ENCODE measurements around the gene VPS16. TPM values are rescaled to one million over a fixed set of nuclear protein-coding genes. Genes with fewer than 3 reads are reported as not detected.

The VPS16 gene
- total and polyA plus RNA-seq, 8 donors = 5.8 to 53.0 (median 23.3) TPM

- Histone ChIP-seq H3K4me3 (no peak overlapping the region), H3K36me3 (peaks cover 0 to 12% (median 9%) of the 10 kb centered on the region in 4 donors), H3K9me3 (no peaks in the 10 kb centered on the region), H3K27ac (no peak overlapping the region), H3K27me3 (peaks cover 0 to 11% (median 0%) of the 10 kb centered on the region in 3 donors), H3K4me1 (peaks cover 15 to 57% (median 49%) of the 10 kb centered on the region in 4 donors)
- intact Hi-C loops (cut with DNase I; ENCODE audit: low total_unique reads) = no loop called here
- WGBS, 5 donors = 21 to 41% (median 31%) methylated on average over 2 of the region's 2 CpGs
- DNase-seq = peak in 1 of 2 donors; percentile 42
- TF ChIP-seq POLR2AphosphoS5 (IDR thresholded peaks at IDR 0.05) (no peak), EP300 (IDR thresholded peaks at IDR 0.05) (no peak), POLR2A (IDR thresholded peaks at IDR 0.05) (no peak), CTCF (IDR thresholded peaks at IDR 0.05) (no peak)
These were observed 30.5 kb downstream of the VPS16 start for GRCh38 chr20:2871111-2871465.

GRCh38 chr20:2871661-2872458 lies 31.3 kb downstream of the VPS16 start:
- Histone ChIP-seq H3K4me1 (peaks cover 15 to 63% (median 52%) of the 10 kb centered on the region in 4 donors), H3K27me3 (peaks cover 0 to 11% (median 0%) of the 10 kb centered on the region in 3 donors), H3K9me3 (no peaks in the 10 kb centered on the region), H3K27ac (peak overlapping the region in 2 of 5 donors; percentile 18 to 91), H3K4me3 (peak overlapping the region; percentile 84 to 99 (median 96)), H3K36me3 (peaks cover 0 to 4% (median 2%) of the 10 kb centered on the region in 4 donors)
- 15 to 41% (median 18%) methylated on average over 16 to 34 of the region's 34 CpGs for WGBS, 5 donors
- DNase-seq = peak in 1 of 2 donors; percentile 30
- intact Hi-C loops (cut with DNase I; ENCODE audit: low total_unique reads) = no loop called here
- TF ChIP-seq POLR2AphosphoS5 (IDR thresholded peaks at IDR 0.05) (no peak), CTCF (IDR thresholded peaks at IDR 0.05) (no peak), POLR2A (IDR thresholded peaks at IDR 0.05) (no peak), EP300 (IDR thresholded peaks at IDR 0.05) (no peak)

DNA sequence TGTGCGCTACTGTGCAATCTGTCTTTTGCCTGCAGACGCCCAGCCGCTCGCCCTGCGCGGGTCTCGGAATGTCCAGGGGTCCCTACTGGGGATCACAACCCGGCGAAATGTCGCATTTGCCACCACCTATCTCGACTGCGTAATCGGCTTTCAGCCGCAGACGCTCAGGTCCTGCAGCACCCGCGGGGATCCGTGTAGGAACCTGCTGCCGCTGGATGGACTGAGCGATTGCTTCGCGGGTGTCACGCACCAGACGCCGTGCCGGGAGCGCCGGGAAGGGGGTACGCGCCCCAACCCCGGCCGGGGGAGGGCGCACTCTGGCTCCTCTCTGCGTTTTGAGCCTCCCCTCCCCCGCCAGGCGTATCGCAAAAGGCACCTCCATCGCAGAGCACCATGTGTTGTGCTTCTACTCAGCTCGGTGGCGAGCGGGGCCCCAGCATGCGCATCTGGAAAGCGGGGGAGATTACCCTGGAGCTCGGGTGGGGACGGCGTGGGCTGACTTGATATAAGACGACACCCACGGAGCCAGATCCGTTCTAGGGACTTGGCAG lies 32.0 kb downstream of the VPS16 start:
- intact Hi-C loops (cut with DNase I; ENCODE audit: low total_unique reads) = no loop called here
- TF ChIP-seq POLR2A (IDR thresholded peaks at IDR 0.05) (no peak), EP300 (IDR thresholded peaks at IDR 0.05) (no peak), CTCF (IDR thresholded peaks at IDR 0.05) (no peak), POLR2AphosphoS5 (IDR thresholded peaks at IDR 0.05) (no peak)
- peaks cover 0 to 11% (median 0%) of the 10 kb centered on the region in 3 donors for H3K27me3 ChIP-seq
- H3K27ac ChIP-seq = peak overlapping the region in 4 of 5 donors; percentile 79 to 94 (median 86)
- 0 to 1% (median 1%) methylated on average over 11 to 49 of the region's 49 CpGs for WGBS, 5 donors
- H3K36me3 ChIP-seq = no peaks in the 10 kb centered on the region
- peak; percentile 64 to 82 for DNase-seq
- H3K4me1 ChIP-seq = peaks cover 15 to 58% (median 51%) of the 10 kb centered on the region in 4 donors
- peak overlapping the region; percentile 84 to 99 (median 96) for H3K4me3 ChIP-seq
- H3K9me3 ChIP-seq = no peaks in the 10 kb centered on the region

GRCh38 chr20:2873010-2873746 lies 32.6 kb downstream of the VPS16 start, which contains the start of gene PTPRA:
PTPRA (plus strand) TSS chr20:2873481; CDS start chr20:2964278, 90,797 bp downstream.
- Histone ChIP-seq H3K27ac (peak within 1 kb of the TSS; percentile 79 to 96 (median 91)), H3K27me3 (peaks cover 0 to 11% (median 0%) of the 10 kb centered on the region in 3 donors), H3K4me3 (peak within 1 kb of the TSS; percentile 84 to 99 (median 96)), H3K36me3 (no peaks in the 10 kb centered on the region), H3K4me1 (peaks cover 15 to 58% (median 50%) of the 10 kb centered on the region in 4 donors), H3K9me3 (no peaks in the 10 kb centered on the region)
- intact Hi-C loops (cut with DNase I; ENCODE audit: low total_unique reads) = no loop called here
- peak; percentile 93 to 98 for DNase-seq
- peak; percentile 52 to 90 (median 88) for TF ChIP-seq POLR2AphosphoS5 (IDR thresholded peaks at IDR 0.05)
- TF ChIP-seq CTCF (IDR thresholded peaks at IDR 0.05) = no peak
- WGBS, 5 donors = 0 to 3% (median 1%) methylated on average over 5 to 83 of the region's 83 CpGs

All from stomach (tissue), 9 donors.